ENCODE data around the gene STK24.

The STK24 gene

DNA sequence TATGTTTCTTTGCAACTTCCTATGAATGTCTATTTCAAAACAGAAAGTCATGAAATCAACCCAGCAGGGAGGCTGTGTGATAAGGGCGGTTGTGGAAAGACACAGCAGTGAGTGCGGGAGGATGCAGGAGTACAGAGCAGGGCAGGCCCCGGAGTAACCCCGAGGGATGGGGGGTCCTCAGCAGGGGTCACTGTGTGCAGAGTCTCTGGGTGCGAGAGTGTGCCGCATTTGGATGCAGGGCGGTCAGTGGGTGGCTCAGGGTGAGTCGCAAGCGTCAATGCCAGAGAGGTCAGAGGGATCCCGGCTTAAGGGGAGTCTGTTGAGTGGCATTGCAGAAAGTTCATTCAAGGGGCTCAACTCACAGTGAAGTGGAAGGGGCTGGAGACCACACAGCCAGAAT lies 147.8 kb downstream of the STK24 start:
- H3K27ac ChIP-seq (ENCODE audit: low read length), result no peak overlapping the region
- H3K4me3 ChIP-seq (ENCODE audit: low read length), result no peak overlapping the region
- H3K4me1 ChIP-seq (ENCODE audit: low read length), result no peaks in the 10 kb centered on the region
- no peaks in the 10 kb centered on the region for H3K9me3 ChIP-seq (ENCODE audit: insufficient read depth, low read length)
- H3K27me3 ChIP-seq (ENCODE audit: low read depth, low read length), result peaks cover 18% of the 10 kb centered on the region
- no peaks in the 10 kb centered on the region for H3K36me3 ChIP-seq (replicated peaks; ENCODE audit: low read depth, low read length)
- no peaks in the 10 kb centered on the region for H4K20me1 ChIP-seq (ENCODE audit: insufficient read depth, low read length)
- H3K9ac ChIP-seq (ENCODE audit: low read length), result no peak overlapping the region
- H3K4me2 ChIP-seq (ENCODE audit: low read length), result no peak overlapping the region
- H3K79me2 ChIP-seq (ENCODE audit: low read length), result no peaks in the 10 kb centered on the region
- H2AFZ ChIP-seq (ENCODE audit: low read depth, low read length), result no peak overlapping the region
- TF ChIP-seq, protein P1, sequence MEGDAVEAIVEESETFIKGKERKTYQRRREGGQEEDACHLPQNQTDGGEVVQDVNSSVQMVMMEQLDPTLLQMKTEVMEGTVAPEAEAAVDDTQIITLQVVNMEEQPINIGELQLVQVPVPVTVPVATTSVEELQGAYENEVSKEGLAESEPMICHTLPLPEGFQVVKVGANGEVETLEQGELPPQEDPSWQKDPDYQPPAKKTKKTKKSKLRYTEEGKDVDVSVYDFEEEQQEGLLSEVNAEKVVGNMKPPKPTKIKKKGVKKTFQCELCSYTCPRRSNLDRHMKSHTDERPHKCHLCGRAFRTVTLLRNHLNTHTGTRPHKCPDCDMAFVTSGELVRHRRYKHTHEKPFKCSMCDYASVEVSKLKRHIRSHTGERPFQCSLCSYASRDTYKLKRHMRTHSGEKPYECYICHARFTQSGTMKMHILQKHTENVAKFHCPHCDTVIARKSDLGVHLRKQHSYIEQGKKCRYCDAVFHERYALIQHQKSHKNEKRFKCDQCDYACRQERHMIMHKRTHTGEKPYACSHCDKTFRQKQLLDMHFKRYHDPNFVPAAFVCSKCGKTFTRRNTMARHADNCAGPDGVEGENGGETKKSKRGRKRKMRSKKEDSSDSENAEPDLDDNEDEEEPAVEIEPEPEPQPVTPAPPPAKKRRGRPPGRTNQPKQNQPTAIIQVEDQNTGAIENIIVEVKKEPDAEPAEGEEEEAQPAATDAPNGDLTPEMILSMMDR (IDR thresholded peaks at IDR 0.05; ENCODE audit: low read depth, low read length), result no peak
- no peak for TF ChIP-seq EZH2phosphoT487 (IDR thresholded peaks at IDR 0.05; ENCODE audit: low read depth)

DNA sequence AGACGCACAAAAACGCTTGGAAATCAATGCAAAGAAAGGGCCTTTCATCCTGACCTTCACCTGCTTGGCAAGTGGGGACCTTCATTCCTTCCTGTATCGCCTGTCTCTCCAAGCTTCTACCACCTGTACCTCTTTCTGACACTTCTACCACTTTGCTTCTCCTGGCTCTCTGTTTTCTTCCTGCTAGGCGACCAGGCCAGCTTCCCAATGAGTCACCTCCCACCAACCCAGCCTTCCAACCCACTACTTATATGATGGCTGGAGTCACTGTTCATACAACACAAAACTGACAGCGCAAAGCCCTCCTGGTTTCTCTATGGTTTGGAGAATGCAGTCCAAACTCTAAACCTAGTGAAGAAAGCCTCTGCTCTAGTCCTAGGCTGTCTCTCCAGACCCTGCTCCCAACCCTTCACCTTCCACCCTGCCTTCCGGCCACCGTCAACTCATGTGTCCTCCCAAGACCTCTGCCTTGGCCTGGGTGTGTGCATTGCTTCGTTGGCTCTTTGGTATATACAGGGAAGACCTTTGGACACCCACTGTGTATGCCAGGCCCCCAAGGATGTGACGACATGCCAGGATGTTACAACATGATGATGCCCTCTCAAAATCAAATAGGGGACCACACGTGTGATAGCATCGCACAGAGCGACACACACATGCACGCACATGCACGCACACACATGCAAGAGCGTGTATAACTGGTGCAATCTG lies 148.5 kb downstream of the STK24 start:
- TF ChIP-seq, protein P1 (IDR thresholded peaks at IDR 0.05; ENCODE audit: low read depth, low read length), result no peak
- Histone ChIP-seq H3K79me2 (ENCODE audit: low read length) (no peaks in the 10 kb centered on the region), H3K4me1 (ENCODE audit: low read length) (no peaks in the 10 kb centered on the region), H3K36me3 (replicated peaks; ENCODE audit: low read depth, low read length) (no peaks in the 10 kb centered on the region), H3K9me3 (ENCODE audit: insufficient read depth, low read length) (no peaks in the 10 kb centered on the region), H3K4me3 (ENCODE audit: low read length) (no peak overlapping the region), H3K27me3 (ENCODE audit: low read depth, low read length) (peaks cover 19% of the 10 kb centered on the region), H2AFZ (ENCODE audit: low read depth, low read length) (no peak overlapping the region), H3K27ac (ENCODE audit: low read length) (no peak overlapping the region), H4K20me1 (ENCODE audit: insufficient read depth, low read length) (no peaks in the 10 kb centered on the region), H3K9ac (ENCODE audit: low read length) (no peak overlapping the region), H3K4me2 (ENCODE audit: low read length) (no peak overlapping the region)

DNA sequence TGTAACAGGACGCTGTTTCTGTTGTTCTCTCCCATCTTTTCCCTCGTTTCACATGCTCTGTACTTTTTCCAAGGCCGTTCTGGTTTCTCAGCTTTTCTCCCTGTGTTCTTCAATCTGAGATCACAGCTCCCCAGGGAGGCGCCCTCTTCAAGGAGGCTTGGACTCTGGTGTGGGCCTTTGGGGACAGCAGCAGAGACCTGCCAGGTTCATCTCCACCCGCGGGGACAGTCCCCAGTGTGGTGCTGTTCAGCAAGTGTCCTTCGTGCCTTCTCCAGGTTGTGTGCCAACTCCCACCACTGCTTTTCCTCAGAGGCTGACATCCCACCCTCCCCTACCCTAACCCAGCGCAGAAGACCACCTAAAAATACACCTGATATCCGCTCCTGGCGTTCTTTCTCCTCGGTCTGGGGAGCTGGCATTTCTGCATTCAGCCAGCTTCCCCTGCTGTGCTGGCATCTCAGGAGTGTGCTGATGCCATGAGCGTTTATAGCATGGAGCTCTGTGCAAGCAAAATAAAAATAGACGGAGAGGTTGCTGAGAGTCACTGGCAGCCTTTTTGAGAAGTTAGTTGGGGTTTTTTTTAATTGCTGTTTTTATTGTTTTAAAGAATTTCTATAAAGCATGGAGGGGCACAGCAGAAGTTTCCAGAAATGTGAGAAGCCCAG lies 149.4 kb downstream of the STK24 start:
- TF ChIP-seq, protein P1 (IDR thresholded peaks at IDR 0.05; ENCODE audit: low read depth, low read length), result no peak
- no peak for TF ChIP-seq EZH2phosphoT487 (IDR thresholded peaks at IDR 0.05; ENCODE audit: low read depth)
- H3K27ac ChIP-seq (ENCODE audit: low read length), result no peak overlapping the region
- H3K4me3 ChIP-seq (ENCODE audit: low read length), result no peak overlapping the region
- H3K79me2 ChIP-seq (ENCODE audit: low read length), result no peaks in the 10 kb centered on the region
- no peaks in the 10 kb centered on the region for H4K20me1 ChIP-seq (ENCODE audit: insufficient read depth, low read length)
- H2AFZ ChIP-seq (ENCODE audit: low read depth, low read length), result no peak overlapping the region
- H3K9ac ChIP-seq (ENCODE audit: low read length), result no peak overlapping the region
- H3K4me1 ChIP-seq (ENCODE audit: low read length), result no peaks in the 10 kb centered on the region
- H3K9me3 ChIP-seq (ENCODE audit: insufficient read depth, low read length), result no peaks in the 10 kb centered on the region
- no peaks in the 10 kb centered on the region for H3K36me3 ChIP-seq (replicated peaks; ENCODE audit: low read depth, low read length)
- H3K27me3 ChIP-seq (ENCODE audit: low read depth, low read length), result peaks cover 21% of the 10 kb centered on the region
- H3K4me2 ChIP-seq (ENCODE audit: low read length), result no peak overlapping the region

DNA sequence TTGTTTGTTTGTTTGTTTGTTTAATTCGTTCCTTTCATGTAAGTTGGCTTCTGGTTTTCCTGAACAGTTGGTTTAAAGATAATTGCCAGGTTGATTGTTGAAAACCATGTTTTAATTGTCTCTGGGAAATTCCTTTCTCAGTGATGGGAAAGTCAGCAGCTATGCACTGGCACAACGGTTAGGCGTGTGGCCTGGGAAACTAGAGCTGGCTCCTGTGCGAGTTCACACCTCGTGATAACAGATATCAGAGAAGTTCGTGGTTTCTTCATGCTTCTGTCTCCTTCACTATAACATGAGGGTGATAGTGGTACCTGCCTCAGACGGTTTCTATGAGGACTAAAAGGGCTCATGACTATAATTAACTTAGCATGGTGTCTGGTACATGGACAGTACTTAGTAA lies 153.5 kb downstream of the STK24 start:
- Histone ChIP-seq H3K79me2 (ENCODE audit: low read length) (no peaks in the 10 kb centered on the region), H2AFZ (ENCODE audit: low read depth, low read length) (no peak overlapping the region), H3K27me3 (ENCODE audit: low read depth, low read length) (peaks cover 19% of the 10 kb centered on the region), H3K4me1 (ENCODE audit: low read length) (no peaks in the 10 kb centered on the region), H3K27ac (ENCODE audit: low read length) (no peak overlapping the region), H4K20me1 (ENCODE audit: insufficient read depth, low read length) (no peaks in the 10 kb centered on the region), H3K36me3 (replicated peaks; ENCODE audit: low read depth, low read length) (no peaks in the 10 kb centered on the region), H3K4me3 (ENCODE audit: low read length) (no peak overlapping the region), H3K4me2 (ENCODE audit: low read length) (no peak overlapping the region), H3K9ac (ENCODE audit: low read length) (no peak overlapping the region), H3K9me3 (ENCODE audit: insufficient read depth, low read length) (no peaks in the 10 kb centered on the region)
- TF ChIP-seq, protein P1 (IDR thresholded peaks at IDR 0.05; ENCODE audit: low read depth, low read length), result no peak
- no peak for TF ChIP-seq EZH2phosphoT487 (IDR thresholded peaks at IDR 0.05; ENCODE audit: low read depth)

Measured in OCI-LY3 (cell line).